ENCODE data around the gene CATSPER3. TPM values are rescaled to one million over a fixed set of nuclear protein-coding genes. Genes with fewer than 3 reads are reported as not detected.

CATSPER3 gene
- total RNA-seq, 1 donor from 2014 or later = 0.22 TPM

- Mint-ChIP-seq H3K27ac (no peak overlapping the region), H3K36me3 (no peaks in the 10 kb centered on the region), H3K27me3 (peaks cover 52% of the 10 kb centered on the region), H3K9me3 (no peaks in the 10 kb centered on the region), H3K4me1 (ENCODE audit: unreplicated experiment) (no peaks in the 10 kb centered on the region), H3K4me3 (no peak overlapping the region)
- DNase-seq (ENCODE audit: extremely low spot score, unreplicated experiment) = no peak
- no peak for TF ChIP-seq CTCF (conservative IDR thresholded peaks at IDR 0.05)
Observed at GRCh38 chr5:135015942-135016341, 48.2 kb downstream of the CATSPER3 start.

GRCh38 chr5:135016861-135017290 is 49.2 kb downstream of the CATSPER3 start:
- Mint-ChIP-seq H3K4me1 (ENCODE audit: unreplicated experiment) (no peaks in the 10 kb centered on the region), H3K9me3 (no peaks in the 10 kb centered on the region), H3K4me3 (no peak overlapping the region), H3K27ac (no peak overlapping the region), H3K36me3 (no peaks in the 10 kb centered on the region), H3K27me3 (peaks cover 61% of the 10 kb centered on the region)
- TF ChIP-seq CTCF (conservative IDR thresholded peaks at IDR 0.05) = no peak
- DNase-seq (ENCODE audit: extremely low spot score, unreplicated experiment) = peak; percentile 45

- no peaks in the 10 kb centered on the region for H3K4me1 Mint-ChIP-seq (ENCODE audit: unreplicated experiment)
- no peak for TF ChIP-seq CTCF (conservative IDR thresholded peaks at IDR 0.05)
- H3K36me3 Mint-ChIP-seq = no peaks in the 10 kb centered on the region
- no peak overlapping the region for H3K4me3 Mint-ChIP-seq
- no peaks in the 10 kb centered on the region for H3K9me3 Mint-ChIP-seq
- DNase-seq (ENCODE audit: extremely low spot score, unreplicated experiment) = no peak
- no peak overlapping the region for H3K27ac Mint-ChIP-seq
- peaks cover 69% of the 10 kb centered on the region for H3K27me3 Mint-ChIP-seq
Observed at GRCh38 chr5:135018457-135018856, 50.8 kb downstream of the CATSPER3 start.

- H3K27me3 Mint-ChIP-seq = peaks cover 66% of the 10 kb centered on the region
Observed at GRCh38 chr5:135019314-135019713, 51.6 kb downstream of the CATSPER3 start.

GRCh38 chr5:135020111-135020895 is 52.6 kb downstream of the CATSPER3 start:
- no peak for DNase-seq (ENCODE audit: extremely low spot score, unreplicated experiment)
- Mint-ChIP-seq H3K4me1 (ENCODE audit: unreplicated experiment) (no peaks in the 10 kb centered on the region), H3K36me3 (no peaks in the 10 kb centered on the region), H3K9me3 (no peaks in the 10 kb centered on the region), H3K27me3 (peaks cover 68% of the 10 kb centered on the region), H3K4me3 (no peak overlapping the region), H3K27ac (no peak overlapping the region)
- no peak for TF ChIP-seq CTCF (conservative IDR thresholded peaks at IDR 0.05)

More at GRCh38 chr5:135019314-135019713, 51.6 kb downstream of the CATSPER3 start:
- Mint-ChIP-seq H3K4me1 (ENCODE audit: unreplicated experiment) (no peaks in the 10 kb centered on the region), H3K36me3 (no peaks in the 10 kb centered on the region), H3K4me3 (no peak overlapping the region), H3K9me3 (no peaks in the 10 kb centered on the region), H3K27ac (no peak overlapping the region)
- DNase-seq (ENCODE audit: extremely low spot score, unreplicated experiment) = no peak
- no peak for TF ChIP-seq CTCF (conservative IDR thresholded peaks at IDR 0.05)
